Measurements from ENCODE around the gene EEF1G. TPM values are rescaled to one million over a fixed set of nuclear protein-coding genes. Genes with fewer than 3 reads are reported as not detected.

The EEF1G gene
- total RNA-seq, 1 donor, result 1,014 TPM

DNA sequence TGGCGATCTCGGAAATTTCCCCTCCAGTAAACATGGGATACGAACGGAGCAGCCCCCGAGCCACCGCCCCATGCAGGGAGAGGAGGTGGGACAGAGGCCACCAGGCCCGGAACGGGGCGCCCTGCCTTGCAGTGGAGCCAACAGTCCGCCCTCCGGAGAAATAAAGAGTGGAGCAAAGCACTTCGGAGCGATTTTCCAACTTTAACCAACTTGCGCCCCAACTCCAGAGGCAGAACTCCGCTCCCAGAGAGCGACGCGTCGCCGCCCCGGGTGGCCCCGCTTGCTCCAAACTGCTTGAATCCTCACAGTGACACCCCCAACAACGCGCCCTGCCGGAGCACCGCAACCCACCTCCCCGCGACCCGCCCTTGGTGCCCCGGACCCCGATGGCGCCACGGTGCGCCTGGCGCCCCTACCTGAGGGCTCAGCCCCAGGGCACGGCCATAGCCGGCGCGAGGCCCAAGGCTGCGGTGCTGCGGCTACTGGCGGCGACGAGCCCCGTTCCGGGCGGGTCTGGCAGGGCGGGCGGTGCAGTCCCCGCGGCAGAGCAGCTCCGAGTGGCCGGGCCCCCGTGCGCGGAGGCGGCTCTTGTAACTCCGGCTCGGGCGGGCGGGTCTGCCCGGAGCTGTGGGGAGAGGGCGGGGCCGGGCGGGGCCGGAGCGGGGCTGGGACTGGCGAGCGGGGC lies 27.3 kb downstream of the EEF1G start, which contains the start of gene AHNAK:
Gene AHNAK, minus strand, starts transcription at position 563 of the 685 bp plus-strand sequence. CDS start 10,708 bp downstream, outside the sequence.
- peak within 1 kb of the TSS; percentile 98 for H3K4me3 ChIP-seq (ENCODE audit: low read depth, low read length)
- TF ChIP-seq CTCF (IDR thresholded peaks at IDR 0.05; ENCODE audit: insufficient read depth, low read depth, low read length), result no peak
- DNase-seq (ENCODE audit: low read depth), result peak; percentile 68

- peak; percentile 4 for TF ChIP-seq CTCF (IDR thresholded peaks at IDR 0.05; ENCODE audit: insufficient read depth, low read depth, low read length)
- peak; percentile 95 for DNase-seq (ENCODE audit: low read depth)
- peak overlapping the region; percentile 98 for H3K4me3 ChIP-seq (ENCODE audit: low read depth, low read length)
These were observed 28.1 kb downstream of the EEF1G start for GRCh38 chr11:62545437-62546243.

DNA sequence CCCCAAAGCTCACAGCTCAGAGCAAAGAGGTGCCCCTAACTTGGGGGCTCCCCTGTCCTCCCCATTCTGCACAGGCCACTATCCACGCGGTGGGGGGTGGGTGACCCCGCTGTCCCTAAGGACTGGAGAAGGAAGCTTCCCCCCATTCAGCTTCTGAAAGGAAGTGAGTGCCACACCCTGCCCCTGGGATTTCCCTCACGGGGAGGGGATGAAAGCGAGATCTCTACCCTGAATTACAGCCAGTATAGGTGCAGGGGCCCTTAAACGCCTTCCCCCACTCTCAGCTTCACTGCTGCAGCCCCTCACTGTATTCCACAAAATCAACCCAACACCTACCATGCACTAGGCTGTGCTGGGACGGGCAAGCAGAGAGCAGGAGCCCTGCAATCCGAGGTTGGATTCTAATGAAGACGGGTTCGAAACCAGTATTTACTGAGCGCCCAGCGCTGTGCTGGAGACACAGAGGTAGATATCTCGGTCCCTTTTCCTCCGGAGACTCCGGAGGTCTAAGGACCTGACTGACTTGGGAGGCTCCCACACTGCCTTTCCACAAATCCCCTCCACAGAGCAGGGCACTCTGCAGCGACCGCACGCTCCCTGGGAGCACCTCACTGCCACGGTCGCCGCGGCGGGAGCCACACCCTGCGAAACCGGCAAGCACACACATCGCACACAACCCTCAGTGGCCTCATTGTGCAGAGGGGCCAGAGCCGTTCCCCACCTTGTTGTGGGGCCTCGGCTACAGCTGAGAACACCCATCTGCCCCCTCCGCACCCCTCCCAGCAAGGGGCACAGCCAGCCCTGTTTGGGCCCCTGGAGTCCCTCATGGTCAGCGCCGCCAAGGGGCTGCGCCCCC lies 28.9 kb downstream of the EEF1G start:
- TF ChIP-seq CTCF (IDR thresholded peaks at IDR 0.05; ENCODE audit: insufficient read depth, low read depth, low read length), result no peak
- H3K4me3 ChIP-seq (ENCODE audit: low read depth, low read length), result peak overlapping the region; percentile 98
- DNase-seq (ENCODE audit: low read depth), result no peak

DNA sequence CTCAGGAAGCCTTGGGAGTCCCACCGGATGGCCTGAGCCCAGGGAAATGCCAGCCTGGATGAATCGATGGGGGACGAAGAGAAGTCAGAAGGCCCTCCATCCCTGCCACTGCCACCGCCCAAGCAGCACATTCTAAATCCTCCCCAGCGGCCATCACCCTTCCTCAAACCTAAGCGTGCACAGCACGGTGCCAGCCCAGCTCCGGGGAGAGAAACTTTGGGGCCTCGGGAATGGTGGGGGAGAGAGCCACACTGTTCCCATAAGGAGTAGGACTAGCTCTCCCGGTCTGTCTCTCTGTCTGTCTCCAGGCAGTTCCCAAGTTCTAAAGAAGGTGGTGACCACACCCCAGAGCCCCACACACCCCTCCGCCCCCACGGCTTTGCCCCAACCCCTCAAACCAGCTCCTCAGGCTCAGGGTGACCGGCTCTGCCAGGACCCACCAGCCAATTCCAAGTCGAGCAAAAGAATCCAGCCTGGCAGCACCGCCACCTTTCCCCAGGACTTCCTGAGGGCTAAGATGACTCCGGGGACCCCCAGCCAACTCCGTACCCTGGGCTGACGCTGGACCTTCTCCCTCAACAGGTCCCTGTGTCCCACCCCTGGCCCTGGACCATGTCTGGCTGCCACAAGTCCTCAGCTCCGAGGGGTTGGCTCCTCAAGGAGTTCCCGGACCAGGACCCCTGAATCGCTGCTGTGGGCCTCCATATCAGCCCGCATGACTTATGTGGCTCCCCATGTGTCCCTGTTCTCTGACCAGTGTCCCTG lies 29.8 kb downstream of the EEF1G start:
- no peak for DNase-seq (ENCODE audit: low read depth)
- no peak for TF ChIP-seq CTCF (IDR thresholded peaks at IDR 0.05; ENCODE audit: insufficient read depth, low read depth, low read length)
- H3K4me3 ChIP-seq (ENCODE audit: low read depth, low read length), result peak overlapping the region; percentile 98

GRCh38 chr11:62542750-62543567 lies 30.7 kb downstream of the EEF1G start:
- peak; percentile 82 for DNase-seq (ENCODE audit: low read depth)
- peak; percentile 99 for TF ChIP-seq CTCF (IDR thresholded peaks at IDR 0.05; ENCODE audit: insufficient read depth, low read depth, low read length)
- H3K4me3 ChIP-seq (ENCODE audit: low read depth, low read length), result peak overlapping the region; percentile 98
